PC-9 (cell line): Measurements from ENCODE around the gene CIAO2A. TPM values are rescaled to one million over a fixed set of nuclear protein-coding genes. Genes with fewer than 3 reads are reported as not detected.

Experiments
- BruUV-seq: library from RNA; stranded (reverse); fragments of 400-500 nt; replicated peaks from 2 replicates; lab custom pipeline; 2021; lab: Mats Ljungman, UMichigan
- CTCF ChIA-PET: fragments of 300-600 bp; sonication (Branson Sonifier 250); formaldehyde crosslinking; loops from one replicate; lab custom pipeline; 2022; ENCODE audit warnings: antibody characterized with exemption; lab: Charles Lee
- POLR2A ChIA-PET: fragments of 300-600 bp; sonication (Branson Sonifier 250); formaldehyde crosslinking; loops from one replicate; lab custom pipeline; 2022; ENCODE audit warnings: antibody characterized with exemption; ENCODE audit not compliant: unreplicated experiment; lab: Charles Lee
- DNase-seq, 2 experiments: peaks; one replicate each; pipeline versions ENCODE4 v3.0.0 to v3.0.0-alpha.2; 2015 to 2022; ENCODE audit warnings: mixed read lengths in 1 of 2
- H2AFZ ChIP-seq: fragments of 200-600 bp; sonication (generic); 2 replicates; pipeline ENCODE4 v1.8.1; 2017; ENCODE audit warnings: antibody characterized with exemption
- H3F3A ChIP-seq: fragments of 200-600 bp; sonication (generic); 2 replicates; pipeline ENCODE4 v1.8.1; 2017; ENCODE audit warnings: antibody characterized with exemption, mild to moderate bottlenecking, low read depth; ENCODE audit not compliant: insufficient read depth
- H3K27ac ChIP-seq: fragments of 200-600 bp; sonication (generic); 2 replicates; pipeline ENCODE4 v1.6.1; 2016; ENCODE audit warnings: mixed run types
- H3K27me3 ChIP-seq: fragments of 200-600 bp; sonication (generic); 2 replicates; pipeline ENCODE4 v1.6.1; 2016; ENCODE audit warnings: low read depth, mixed run types; ENCODE audit not compliant: insufficient read depth
- H3K36me3 ChIP-seq: fragments of 200-600 bp; sonication (generic); 2 replicates; pipeline ENCODE4 v1.6.1; 2016; ENCODE audit warnings: low read depth, mixed run types
- H3K4me1 ChIP-seq: fragments of 200-600 bp; sonication (generic); replicated peaks from 2 replicates; pipeline ENCODE4 v1.6.1; 2016; ENCODE audit warnings: mixed run types; ENCODE audit not compliant: insufficient read depth
- H3K4me2 ChIP-seq: fragments of 200-600 bp; sonication (generic); 2 replicates; pipeline ENCODE4 v1.6.1; 2017; ENCODE audit warnings: mixed run types
- H3K4me3 ChIP-seq: fragments of 200-600 bp; sonication (generic); 2 replicates; pipeline ENCODE4 v1.6.1; 2016; ENCODE audit warnings: mixed run types
- H3K79me2 ChIP-seq: fragments of 200-600 bp; sonication (generic); 2 replicates; pipeline ENCODE4 v1.6.1; 2017; ENCODE audit warnings: low read depth, mixed run types
- H3K9me2 ChIP-seq: fragments of 200-600 bp; sonication (generic); 2 replicates; pipeline ENCODE4 v1.8.1; 2017; ENCODE audit warnings: mild to moderate bottlenecking; ENCODE audit not compliant: insufficient read depth
- H3K9me3 ChIP-seq: fragments of 200-600 bp; sonication (generic); 2 replicates; pipeline ENCODE4 v1.8.1; 2016; ENCODE audit warnings: low read depth; ENCODE audit not compliant: insufficient read depth
- H4K20me1 ChIP-seq: fragments of 200-600 bp; sonication (generic); 2 replicates; pipeline ENCODE4 v1.8.1; 2017; ENCODE audit not compliant: insufficient read depth
- CTCF ChIP-seq: fragments of 200-600 bp; sonication (generic); conservative IDR thresholded peaks from 2 replicates; pipeline ENCODE4 v1.6.1; 2017; ENCODE audit warnings: mixed run types, antibody characterized with exemption, mild to moderate bottlenecking, moderate library complexity
- EZH2 ChIP-seq: fragments of 200-600 bp; sonication (generic); IDR thresholded peaks from 2 replicates; pipeline ENCODE4 v1.8.0; 2017; ENCODE audit warnings: antibody characterized with exemption, low read depth
- intact Hi-C: fragments of 100-400 bp; cut with micrococcal nuclease; formaldehyde crosslinking; loops from one replicate; pipeline ENCODE4 v1.10.0; 2022; ENCODE audit not compliant: unreplicated experiment
- total RNA-seq: library from RNA; stranded (reverse); gene quantifications from 2 replicates; pipeline ENCODE4 v1.2.3, GENCODE V29; 2021

CIAO2A gene
- total RNA-seq, 1 experiment from 2014 or later = 76.3 TPM

- H3K9me3 ChIP-seq = no peaks in the 10 kb centered on the region
- H3K4me1 ChIP-seq = no peaks in the 10 kb centered on the region
- no TSS peak for BruUV-seq
- H3K4me2 ChIP-seq = no peak overlapping the region
- POLR2A ChIA-PET = interaction anchor here (0.7 kb wide), 1 partner anchor 54 kb away, joined by 3 read pairs; no protein-coding TSS in a partner anchor
- H3F3A ChIP-seq = peaks cover 6% of the 10 kb centered on the region; the same call in 1 of the 2 replicates
- no peak overlapping the region for H3K4me3 ChIP-seq
- peaks cover 16% of the 10 kb centered on the region for H4K20me1 ChIP-seq
- no peaks in the 10 kb centered on the region for H3K36me3 ChIP-seq
- intact Hi-C loops = no loop called here
- TF ChIP-seq EZH2 (no peak), CTCF (no peak)
- no peaks in the 10 kb centered on the region for H3K9me2 ChIP-seq
- no peak for DNase-seq
- no peak overlapping the region for H3K27ac ChIP-seq
- H3K79me2 ChIP-seq = peaks cover 60% of the 10 kb centered on the region
- no peak overlapping the region for H2AFZ ChIP-seq
- CTCF ChIA-PET = no interaction called here
- H3K27me3 ChIP-seq = no peaks in the 10 kb centered on the region
Measured at GRCh38 chr15:64105113-64105704, 11.6 kb upstream of the CIAO2A start.

- no peak for TF ChIP-seq CTCF
- no peak for TF ChIP-seq EZH2
- no peak overlapping the region for H2AFZ ChIP-seq
- H3K4me3 ChIP-seq = no peak overlapping the region
- H3K9me2 ChIP-seq = no peaks in the 10 kb centered on the region
- intact Hi-C loops = no loop called here
- no TSS peak for BruUV-seq
- peaks cover 3% of the 10 kb centered on the region for H3K4me1 ChIP-seq
- POLR2A ChIA-PET = no interaction called here
- H3K79me2 ChIP-seq = peaks cover 78% of the 10 kb centered on the region
- CTCF ChIA-PET = no interaction called here
- no peaks in the 10 kb centered on the region for H3K9me3 ChIP-seq
- H3K4me2 ChIP-seq = no peak overlapping the region
- H4K20me1 ChIP-seq = peaks cover 22% of the 10 kb centered on the region
- no peak overlapping the region for H3K27ac ChIP-seq
- H3K27me3 ChIP-seq = no peaks in the 10 kb centered on the region
- DNase-seq = no peak
- no peaks in the 10 kb centered on the region for H3K36me3 ChIP-seq
- H3F3A ChIP-seq = peaks cover 6% of the 10 kb centered on the region; the same call in 1 of the 2 replicates
Measured at GRCh38 chr15:64102497-64102896, 8.9 kb upstream of the CIAO2A start.

- H3K9me3 ChIP-seq = no peaks in the 10 kb centered on the region
- no TSS peak for BruUV-seq
- no peak overlapping the region for H3K4me3 ChIP-seq
- H3K9me2 ChIP-seq = no peaks in the 10 kb centered on the region
- TF ChIP-seq CTCF (no peak), EZH2 (no peak)
- no peak overlapping the region for H2AFZ ChIP-seq
- peaks cover 87% of the 10 kb centered on the region for H3K79me2 ChIP-seq
- intact Hi-C loops = no loop called here
- CTCF ChIA-PET = interaction anchor here (0.6 kb wide), 1 partner anchor 479 kb away, joined by 5 read pairs; no protein-coding TSS in a partner anchor
- H3K4me2 ChIP-seq = no peak overlapping the region
- H3K27me3 ChIP-seq = no peaks in the 10 kb centered on the region
- peaks cover 10% of the 10 kb centered on the region; the same call in 1 of the 2 replicates for H3F3A ChIP-seq
- DNase-seq = no peak
- no peak overlapping the region for H3K27ac ChIP-seq
- no peaks in the 10 kb centered on the region for H3K36me3 ChIP-seq
- POLR2A ChIA-PET = no interaction called here
- H3K4me1 ChIP-seq = peaks cover 11% of the 10 kb centered on the region
- H4K20me1 ChIP-seq = peaks cover 23% of the 10 kb centered on the region
Measured at GRCh38 chr15:64100958-64101357, 7.3 kb upstream of the CIAO2A start.
